Chondrocyte (in vitro differentiated cells): Measurements from ENCODE around the gene TAS1R2. TPM values are rescaled to one million over a fixed set of nuclear protein-coding genes. Genes with fewer than 3 reads are reported as not detected.
"Not testable (repeated sequence)": the region's sequence is repeated elsewhere in the genome, so short reads cannot be mapped to it uniquely, and the experiment has no call there.

ENCODE experiments used
- DNase-seq: peaks from one replicate; pipeline ENCODE4 v3.0.0; 2021; ENCODE audit warnings: mixed read lengths, low spot score
- H3K27ac Mint-ChIP-seq: one replicate; pipeline ENCODE4 v1.8.0; 2021; ENCODE audit warnings: mild to moderate bottlenecking, moderate library complexity, mixed read lengths; ENCODE audit not compliant: unreplicated experiment
- H3K27me3 Mint-ChIP-seq: 2 replicates; pipeline ENCODE4 v1.8.0; 2021; ENCODE audit warnings: low read depth, mixed read lengths
- H3K36me3 Mint-ChIP-seq: 2 replicates; pipeline ENCODE4 v1.8.0; 2021; ENCODE audit warnings: low read depth, mixed read lengths
- H3K4me1 Mint-ChIP-seq: 2 replicates; pipeline ENCODE4 v1.8.0; 2021; ENCODE audit warnings: low read depth, mild to moderate bottlenecking, mixed read lengths
- H3K4me3 Mint-ChIP-seq: one replicate; pipeline ENCODE4 v1.8.0; 2021; ENCODE audit warnings: mild to moderate bottlenecking, moderate library complexity, mixed read lengths; ENCODE audit not compliant: unreplicated experiment
- H3K9me3 Mint-ChIP-seq: 2 replicates; pipeline ENCODE4 v1.8.0; 2021; ENCODE audit warnings: low read depth, mixed read lengths
- total RNA-seq: library from RNA; stranded (reverse); gene quantifications from 3 replicates; pipeline ENCODE4 v1.2.1, GENCODE V29; 2021
- TF ChIP-seq, protein P1 (sequence below): fragments of 200-600 bp; sonication (generic); IDR thresholded peaks from 2 replicates; pipeline ENCODE4 v1.5.0; 2021; ENCODE audit warnings: antibody characterized with exemption, mild to moderate bottlenecking, moderate library complexity

Gene TAS1R2
- total RNA-seq, 1 donor from 2014 or later: not detected

GRCh38 chr1:18899363-18900049 is 40.0 kb upstream of the TAS1R2 start:
- DNase-seq: no peak
- TF ChIP-seq, protein P1, sequence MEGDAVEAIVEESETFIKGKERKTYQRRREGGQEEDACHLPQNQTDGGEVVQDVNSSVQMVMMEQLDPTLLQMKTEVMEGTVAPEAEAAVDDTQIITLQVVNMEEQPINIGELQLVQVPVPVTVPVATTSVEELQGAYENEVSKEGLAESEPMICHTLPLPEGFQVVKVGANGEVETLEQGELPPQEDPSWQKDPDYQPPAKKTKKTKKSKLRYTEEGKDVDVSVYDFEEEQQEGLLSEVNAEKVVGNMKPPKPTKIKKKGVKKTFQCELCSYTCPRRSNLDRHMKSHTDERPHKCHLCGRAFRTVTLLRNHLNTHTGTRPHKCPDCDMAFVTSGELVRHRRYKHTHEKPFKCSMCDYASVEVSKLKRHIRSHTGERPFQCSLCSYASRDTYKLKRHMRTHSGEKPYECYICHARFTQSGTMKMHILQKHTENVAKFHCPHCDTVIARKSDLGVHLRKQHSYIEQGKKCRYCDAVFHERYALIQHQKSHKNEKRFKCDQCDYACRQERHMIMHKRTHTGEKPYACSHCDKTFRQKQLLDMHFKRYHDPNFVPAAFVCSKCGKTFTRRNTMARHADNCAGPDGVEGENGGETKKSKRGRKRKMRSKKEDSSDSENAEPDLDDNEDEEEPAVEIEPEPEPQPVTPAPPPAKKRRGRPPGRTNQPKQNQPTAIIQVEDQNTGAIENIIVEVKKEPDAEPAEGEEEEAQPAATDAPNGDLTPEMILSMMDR: no peak
- no peaks in the 10 kb centered on the region for H3K27me3 Mint-ChIP-seq

DNA sequence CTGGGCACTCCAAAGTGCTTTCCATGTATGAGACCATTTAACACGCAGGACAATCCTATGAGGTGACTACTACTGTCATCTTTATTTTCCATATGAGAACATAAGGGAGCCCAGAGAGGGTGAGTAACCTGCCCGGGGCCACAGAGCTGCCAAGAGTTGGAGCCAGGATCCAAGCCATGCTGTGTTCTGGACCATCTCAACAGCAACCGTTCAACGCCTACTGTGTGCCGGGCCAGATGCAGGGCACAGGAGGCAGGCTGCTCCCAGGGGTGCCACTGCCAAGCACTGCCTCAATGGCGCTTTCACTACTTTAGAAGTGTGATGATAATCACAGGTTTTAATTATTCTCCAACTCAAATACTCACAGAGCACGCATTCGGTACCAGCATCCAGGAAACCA is 39.1 kb upstream of the TAS1R2 start:
- no peaks in the 10 kb centered on the region for H3K27me3 Mint-ChIP-seq
- no peak overlapping the region for H3K4me3 Mint-ChIP-seq
- H3K27ac Mint-ChIP-seq: no peak overlapping the region

More at GRCh38 chr1:18899363-18900049, 40.0 kb upstream of the TAS1R2 start:
- no peak overlapping the region for H3K4me3 Mint-ChIP-seq
- H3K9me3 Mint-ChIP-seq: no peaks in the 10 kb centered on the region
- H3K27ac Mint-ChIP-seq: no peak overlapping the region
- H3K36me3 Mint-ChIP-seq: no peaks in the 10 kb centered on the region
- H3K4me1 Mint-ChIP-seq: peaks cover 23% of the 10 kb centered on the region

DNA sequence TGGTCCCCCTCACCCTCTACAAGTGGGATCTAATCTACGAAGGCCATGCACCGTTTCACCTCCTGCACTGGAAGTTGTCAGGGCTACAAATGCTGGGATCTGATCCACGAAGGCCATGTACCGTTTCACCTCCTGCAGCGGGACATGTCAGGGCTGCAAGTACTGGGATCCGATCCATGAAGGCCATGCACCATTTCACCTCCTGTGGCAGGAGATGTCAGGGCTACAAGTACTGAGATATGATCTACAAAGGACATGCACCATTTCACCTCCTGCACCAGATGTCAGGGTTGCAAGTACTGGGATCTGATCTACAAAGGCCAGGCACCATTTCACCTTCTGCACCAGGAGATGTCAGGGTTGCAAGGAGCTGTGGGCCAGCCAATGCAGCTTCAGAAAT is 35.9 kb upstream of the TAS1R2 start:
- no peak overlapping the region for H3K27ac Mint-ChIP-seq
- peaks cover 29% of the 10 kb centered on the region for H3K4me1 Mint-ChIP-seq
- H3K27me3 Mint-ChIP-seq: no peaks in the 10 kb centered on the region
- H3K36me3 Mint-ChIP-seq: no peaks in the 10 kb centered on the region
- TF ChIP-seq, protein P1: no peak
- no peak overlapping the region for H3K4me3 Mint-ChIP-seq
- no peaks in the 10 kb centered on the region for H3K9me3 Mint-ChIP-seq
- no peak for DNase-seq

More for the DNA sequence above, 39.1 kb upstream of the TAS1R2 start:
- Mint-ChIP-seq H3K36me3 (no peaks in the 10 kb centered on the region), H3K9me3 (no peaks in the 10 kb centered on the region), H3K4me1 (peaks cover 22% of the 10 kb centered on the region)
- TF ChIP-seq, protein P1: no peak
- no peak for DNase-seq

DNA sequence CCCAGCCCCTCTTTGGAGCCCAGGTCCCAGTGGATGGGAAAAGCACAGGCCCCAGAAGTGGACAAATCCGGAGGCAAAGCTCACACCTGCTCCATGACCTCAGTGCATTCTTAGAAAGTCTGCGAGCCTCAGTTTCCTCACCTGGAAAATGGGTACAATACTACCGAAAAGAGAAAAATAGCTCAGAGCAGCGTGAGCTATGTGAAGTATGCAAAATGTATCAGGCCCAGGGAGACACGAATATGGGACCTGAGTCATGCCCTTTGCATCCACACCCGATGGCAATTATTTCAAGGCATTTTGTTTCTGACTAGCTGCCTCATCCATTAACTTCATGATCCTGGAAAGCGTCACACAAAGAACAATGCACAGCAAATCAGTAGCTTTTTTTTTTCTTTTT is 33.7 kb upstream of the TAS1R2 start:
- no peak overlapping the region for H3K4me3 Mint-ChIP-seq
- no peak overlapping the region for H3K27ac Mint-ChIP-seq
- no peaks in the 10 kb centered on the region for H3K36me3 Mint-ChIP-seq
- no peaks in the 10 kb centered on the region for H3K27me3 Mint-ChIP-seq
- H3K4me1 Mint-ChIP-seq: peaks cover 31% of the 10 kb centered on the region
- no peak for DNase-seq
- TF ChIP-seq, protein P1: no peak
- H3K9me3 Mint-ChIP-seq: no peaks in the 10 kb centered on the region

GRCh38 chr1:18891858-18892257 is 32.4 kb upstream of the TAS1R2 start:
- H3K9me3 Mint-ChIP-seq, DNase-seq, H3K27me3 Mint-ChIP-seq, H3K4me3 Mint-ChIP-seq, H3K36me3 Mint-ChIP-seq: not testable (repeated sequence)
- peak overlapping the region; percentile 95 for H3K27ac Mint-ChIP-seq
- peaks cover 31% of the 10 kb centered on the region for H3K4me1 Mint-ChIP-seq

GRCh38 chr1:18891426-18891780 is 31.9 kb upstream of the TAS1R2 start:
- Mint-ChIP-seq H3K4me1 (peaks cover 31% of the 10 kb centered on the region), H3K4me3 (no peak overlapping the region), H3K27ac (peak overlapping the region; percentile 95), H3K27me3 (no peaks in the 10 kb centered on the region), H3K36me3 (peaks cover 2% of the 10 kb centered on the region), H3K9me3 (no peaks in the 10 kb centered on the region)
- DNase-seq: no peak
- TF ChIP-seq, protein P1: no peak
